NCI-H2227 (cell line): ENCODE measurements around the gene NEMF.
"Not testable (repeated sequence)": the region's sequence is repeated elsewhere in the genome, so short reads cannot be mapped to it uniquely, and the experiment has no call there.

ENCODE experiments used
- DNase-seq: peaks from one replicate; lab custom pipeline; 2025; ENCODE audit not compliant: unreplicated experiment; lab: John Stamatoyannopoulos, UW

Gene NEMF

GRCh38 chr14:49849213-49849847, 3.3 kb downstream of the NEMF start:
- no peak for DNase-seq

- DNase-seq: no peak
Measured at GRCh38 chr14:49828640-49829039, 23.9 kb downstream of the NEMF start.

- DNase-seq: no peak
Measured at GRCh38 chr14:49820176-49820575, 32.4 kb downstream of the NEMF start.

- DNase-seq: no peak
Measured at GRCh38 chr14:49816844-49817243, 35.7 kb downstream of the NEMF start.

GRCh38 chr14:49816118-49816517, 36.5 kb downstream of the NEMF start:
- DNase-seq: not testable (repeated sequence)

GRCh38 chr14:49808780-49809179, 43.8 kb downstream of the NEMF start:
- no peak for DNase-seq

- no peak for DNase-seq
Measured at GRCh38 chr14:49796025-49796424, 56.6 kb downstream of the NEMF start.

- no peak for DNase-seq
Measured at GRCh38 chr14:49792618-49793017, 60.0 kb downstream of the NEMF start.

- no peak for DNase-seq
Measured at GRCh38 chr14:49786315-49786714, 66.3 kb downstream of the NEMF start.

GRCh38 chr14:49783394-49784014, 69.1 kb downstream of the NEMF start:
- DNase-seq: no peak

- DNase-seq: not testable (repeated sequence)
Measured at GRCh38 chr14:49781040-49781439, 71.5 kb downstream of the NEMF start.

GRCh38 chr14:49778421-49778820, 74.2 kb downstream of the NEMF start:
- no peak for DNase-seq

- DNase-seq: no peak
Measured at GRCh38 chr14:49774106-49774505, 78.5 kb downstream of the NEMF start.

GRCh38 chr14:49771691-49772090, 80.9 kb downstream of the NEMF start:
- DNase-seq: not testable (repeated sequence)

- DNase-seq: no peak
Measured at GRCh38 chr14:49770212-49770817, 82.3 kb downstream of the NEMF start.

GRCh38 chr14:49769581-49770211, 82.9 kb downstream of the NEMF start:
- no peak for DNase-seq

GRCh38 chr14:49769171-49769570, 83.4 kb downstream of the NEMF start:
- DNase-seq: no peak

- DNase-seq: peak; percentile 65
Measured at GRCh38 chr14:49768301-49769121, 84.1 kb downstream of the NEMF start.

GRCh38 chr14:49767571-49768300, 84.9 kb downstream of the NEMF start, which contains the start of gene KLHDC2:
TSS of gene KLHDC2 (plus strand) at chr14:49768153. CDS start at chr14:49768469, 316 bp downstream.
- peak; percentile 92 for DNase-seq

- DNase-seq: no peak
Measured at GRCh38 chr14:49767270-49767570, 85.4 kb downstream of the NEMF start.

- DNase-seq: peak; percentile 49
Measured at GRCh38 chr14:49766839-49767238, 85.7 kb downstream of the NEMF start.
